DLD1 (cell line): ENCODE measurements around the gene TOM1L2.

Experiments
- in situ Hi-C: cut with HindIII; loops from 2 replicates; pipeline ENCODE4 v1.10.0; 2017; ENCODE audit warnings: low sequenced_read_pairs

TOM1L2 gene

GRCh38 chr17:17824119-17824782 is 147.9 kb downstream of the TOM1L2 start:
- in situ Hi-C loops, result no loop called here

DNA sequence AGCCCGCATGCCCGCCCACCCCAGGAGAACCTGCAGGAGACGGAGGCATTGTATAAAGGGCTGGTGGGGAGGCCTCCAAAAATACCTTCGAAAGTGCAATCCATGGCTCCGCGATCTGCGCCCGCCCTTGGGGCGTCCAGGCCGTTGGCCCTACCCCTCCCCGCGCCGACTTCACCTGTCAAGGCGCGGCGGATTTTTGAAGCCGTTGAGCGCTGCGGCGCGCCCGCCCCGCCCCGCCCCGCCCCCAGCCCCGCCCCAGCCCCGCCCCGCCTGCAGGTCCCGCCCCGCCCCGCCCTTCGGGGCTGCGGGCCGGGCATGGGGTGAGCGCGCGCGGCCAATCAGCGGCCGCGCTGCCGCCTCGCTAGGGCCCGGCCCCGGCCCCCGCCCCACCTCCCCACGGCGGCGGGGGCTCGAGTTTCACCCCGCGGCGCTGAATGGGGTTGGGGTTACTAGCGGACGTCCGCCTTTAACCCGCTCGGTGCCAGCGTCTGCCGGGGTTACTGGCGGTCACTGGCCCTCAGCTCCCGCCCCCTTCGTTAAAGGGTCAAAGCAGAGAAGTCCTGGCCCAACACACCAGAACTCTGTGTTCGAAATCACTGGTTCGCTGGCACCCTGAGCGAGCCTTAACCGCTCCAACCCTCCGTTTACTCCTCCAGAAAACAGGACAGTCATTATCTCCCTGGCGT is 148.6 kb downstream of the TOM1L2 start:
- in situ Hi-C loops, result no loop called here

DNA sequence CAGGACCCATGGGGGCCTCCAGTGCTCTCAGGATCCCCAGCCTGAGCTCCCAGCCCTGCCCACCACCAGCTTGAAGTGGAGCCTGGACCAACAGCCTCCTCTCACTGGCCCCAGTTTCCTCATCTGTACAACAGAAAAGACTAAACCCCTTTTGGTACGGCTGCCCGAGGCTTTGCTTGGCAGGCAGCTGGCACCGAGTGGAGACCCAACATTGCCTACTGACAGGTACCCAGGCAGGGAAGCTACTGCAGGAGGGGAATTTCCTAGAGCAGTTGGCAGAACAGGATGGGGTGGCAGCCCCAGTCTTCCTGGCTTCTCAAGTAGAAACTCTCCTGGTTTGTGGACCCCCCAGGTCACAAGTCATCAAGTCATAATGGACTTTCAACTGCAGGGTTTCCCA is 149.6 kb downstream of the TOM1L2 start:
- in situ Hi-C loops, result no loop called here

GRCh38 chr17:17822189-17822588 is 150.0 kb downstream of the TOM1L2 start:
- in situ Hi-C loops, result no loop called here

GRCh38 chr17:17820463-17821158 is 151.6 kb downstream of the TOM1L2 start:
- in situ Hi-C loops, result no loop called here

DNA sequence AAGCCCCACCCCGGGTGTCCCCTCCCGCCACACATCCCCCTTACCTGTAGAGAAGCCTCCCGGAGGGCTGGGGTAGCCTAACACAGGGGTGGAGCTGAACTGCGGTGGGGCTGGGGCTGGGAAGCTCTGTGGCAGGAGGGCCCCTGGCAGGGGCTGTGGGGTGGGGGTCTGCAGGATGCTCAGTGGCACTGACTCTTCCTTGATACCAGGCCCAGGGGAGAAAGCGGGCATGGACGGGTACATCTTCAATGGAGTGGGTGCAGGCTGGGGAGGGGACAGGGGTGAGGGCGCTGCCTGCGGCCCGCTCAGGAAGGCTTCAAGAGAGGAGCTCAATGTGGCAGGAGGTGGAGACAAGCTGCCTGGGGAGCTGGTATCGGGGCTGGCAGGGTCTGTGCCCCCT is 152.2 kb downstream of the TOM1L2 start:
- in situ Hi-C loops, result no loop called here

DNA sequence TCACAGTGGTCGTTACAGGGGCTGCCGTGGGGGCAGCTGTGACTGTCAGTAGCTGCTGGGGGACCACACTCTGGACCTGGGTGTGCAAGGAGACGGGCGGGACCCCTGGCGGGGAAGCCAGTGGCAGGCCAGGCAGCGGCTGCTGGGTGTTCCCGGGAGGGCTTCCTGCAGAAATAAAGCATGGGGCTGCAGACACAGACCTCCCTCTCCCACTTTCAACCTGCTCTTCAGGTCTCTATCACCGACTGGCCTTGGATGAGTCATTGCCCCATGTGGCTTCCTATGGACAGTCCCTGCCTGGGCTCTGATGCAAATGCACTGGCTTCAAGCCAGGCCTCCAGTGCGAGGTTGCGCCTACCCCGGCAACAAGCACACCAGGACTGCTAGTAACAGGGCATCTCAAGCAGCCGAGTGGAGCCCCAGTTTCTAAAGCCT is 152.6 kb downstream of the TOM1L2 start:
- in situ Hi-C loops, result no loop called here

DNA sequence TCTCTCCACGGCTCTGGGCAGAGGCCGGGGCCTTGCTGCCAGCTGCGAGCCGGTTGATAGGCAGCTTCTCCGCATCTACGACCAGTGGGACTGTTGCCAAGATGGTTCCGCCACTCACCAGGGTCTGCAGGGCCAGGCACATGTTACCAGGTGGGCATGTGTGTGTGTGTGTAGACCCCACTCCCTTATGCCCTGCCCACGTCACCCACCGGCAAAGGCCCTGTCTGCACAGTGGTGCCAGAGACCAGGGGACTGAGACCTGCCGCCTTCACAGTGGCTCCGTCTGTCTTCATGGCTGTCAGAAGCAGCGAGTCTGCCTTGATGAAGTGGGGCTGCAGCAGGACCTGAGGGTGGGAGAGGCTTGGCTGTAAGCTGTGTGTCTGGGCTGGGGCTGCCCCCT is 153.1 kb downstream of the TOM1L2 start:
- in situ Hi-C loops, result no loop called here

DNA sequence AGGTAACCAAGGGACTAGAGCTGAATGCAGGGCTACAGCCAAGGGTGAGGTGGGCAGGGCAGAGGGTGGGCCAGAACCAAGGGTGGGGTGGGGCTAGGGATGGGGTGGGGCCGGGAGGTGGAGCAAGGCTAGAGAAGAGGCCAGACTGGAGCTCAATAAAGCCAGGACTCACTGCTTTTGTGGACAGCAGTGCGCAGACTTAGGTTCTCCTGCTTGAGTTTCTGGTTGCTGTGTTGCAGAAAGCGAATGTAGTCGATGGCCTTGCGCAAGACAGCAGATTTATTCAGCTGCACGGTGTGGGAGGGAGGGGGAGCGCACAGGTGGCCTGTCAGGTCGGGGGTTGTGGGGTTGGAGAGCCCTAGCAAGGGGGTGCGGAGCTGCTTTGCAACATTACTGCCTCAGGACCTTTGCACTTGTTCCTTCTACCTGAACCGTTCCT is 154.1 kb downstream of the TOM1L2 start:
- in situ Hi-C loops, result no loop called here

DNA sequence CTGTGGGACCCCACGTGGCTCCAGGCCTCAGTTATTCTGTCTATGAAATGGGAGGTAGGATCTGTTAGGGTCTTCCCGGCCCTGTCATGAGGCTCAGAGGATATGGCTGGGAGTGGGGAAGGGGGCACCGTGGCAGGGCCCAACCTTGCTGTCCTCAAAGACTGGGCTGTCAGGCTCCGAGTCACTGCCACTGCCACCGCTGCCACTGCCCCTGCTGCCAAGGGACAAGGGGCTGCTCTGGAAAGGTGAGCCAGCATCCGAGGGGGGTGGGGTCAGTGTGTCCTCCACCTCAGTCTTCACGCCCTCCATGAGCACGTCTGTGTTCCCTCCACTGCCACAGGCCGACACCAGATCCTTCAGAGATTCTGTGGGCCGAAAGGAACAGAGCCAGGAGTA is 154.7 kb downstream of the TOM1L2 start:
- in situ Hi-C loops, result no loop called here

DNA sequence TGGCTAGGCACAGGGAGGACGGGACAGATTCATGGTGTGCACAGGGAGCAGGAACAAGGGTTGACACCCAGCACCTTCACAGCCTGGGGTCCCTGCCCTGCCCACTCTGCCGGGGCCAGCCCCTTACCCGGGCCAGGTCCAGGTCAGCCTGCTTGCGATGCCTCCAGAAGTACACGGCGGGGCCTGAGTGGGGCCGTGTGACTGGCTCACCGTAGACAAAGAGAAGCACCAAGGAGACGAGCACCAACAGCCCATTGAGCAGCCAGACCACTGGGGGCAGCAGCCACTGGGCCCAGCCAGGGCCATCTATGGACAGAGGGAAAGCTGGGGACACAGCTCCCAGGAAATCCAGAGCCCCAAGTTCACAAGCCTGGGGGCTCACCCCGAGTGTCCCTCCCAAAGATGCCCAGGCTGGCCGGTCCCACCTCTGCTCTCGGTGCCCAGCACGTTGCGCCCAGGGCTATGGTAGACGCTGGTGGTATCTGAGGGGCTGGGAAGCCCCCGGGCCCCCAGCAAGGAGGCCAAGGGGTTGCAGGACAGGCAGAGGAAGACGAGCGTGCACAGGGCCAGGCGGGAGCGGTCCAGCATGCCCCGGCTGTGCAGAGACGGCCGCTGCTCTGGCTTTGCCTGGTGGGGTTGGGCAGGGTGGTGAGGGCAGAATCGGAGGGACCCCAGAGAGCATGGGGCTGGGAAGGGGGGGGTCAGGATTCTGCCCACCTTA is 155.2 kb downstream of the TOM1L2 start:
- in situ Hi-C loops, result no loop called here

- in situ Hi-C loops, result no loop called here
Observed at GRCh38 chr17:17816240-17816814, 155.9 kb downstream of the TOM1L2 start.

GRCh38 chr17:17815436-17816200 is 156.6 kb downstream of the TOM1L2 start:
- in situ Hi-C loops, result no loop called here

- in situ Hi-C loops, result no loop called here
Observed at GRCh38 chr17:17815062-17815406, 157.2 kb downstream of the TOM1L2 start.

DNA sequence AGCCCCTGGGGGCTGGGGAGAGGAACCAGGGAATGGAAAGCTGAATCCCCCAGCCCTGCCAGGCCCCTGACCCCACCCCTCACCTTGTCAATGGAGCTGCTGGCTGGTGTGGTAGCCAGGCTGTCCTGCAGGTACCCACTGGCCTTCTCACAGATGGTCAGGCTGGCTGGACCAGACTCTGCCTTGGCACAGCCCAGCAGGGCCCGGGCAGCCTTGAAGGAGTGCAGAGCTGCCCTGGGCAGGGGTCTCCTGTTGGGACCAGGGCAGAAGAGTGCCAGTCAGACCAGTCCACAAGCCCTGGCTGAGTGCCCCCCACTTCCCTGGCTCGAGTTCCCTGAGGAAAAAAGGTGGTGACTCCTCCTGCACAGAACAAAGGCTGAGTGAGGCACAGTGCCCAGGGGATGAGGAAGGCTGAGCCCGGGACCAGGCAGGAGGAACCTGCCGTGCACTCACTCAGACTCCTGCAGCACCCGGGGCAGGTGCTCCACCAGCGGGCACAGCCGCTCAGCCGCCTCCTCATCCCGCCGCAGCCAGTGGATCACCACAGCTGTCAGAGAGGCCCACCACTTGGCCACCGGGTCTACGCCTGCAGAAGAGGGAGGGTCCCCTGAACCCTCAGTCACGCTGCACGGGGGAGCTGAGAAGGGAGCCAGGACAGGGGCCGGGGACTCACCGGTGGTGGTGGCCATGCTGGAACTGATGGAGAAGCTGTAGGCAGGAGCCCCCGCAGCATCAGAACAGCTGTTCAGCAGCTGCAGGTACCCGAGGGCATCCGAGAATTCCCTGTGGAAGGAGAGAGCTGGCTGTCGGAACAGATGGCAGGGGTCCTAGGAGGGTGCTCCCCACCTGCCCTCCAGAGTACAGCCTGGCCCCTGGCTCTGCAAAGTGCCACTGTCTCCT is 157.8 kb downstream of the TOM1L2 start:
- in situ Hi-C loops, result no loop called here

GRCh38 chr17:17813725-17814095 is 158.5 kb downstream of the TOM1L2 start:
- in situ Hi-C loops, result no loop called here

DNA sequence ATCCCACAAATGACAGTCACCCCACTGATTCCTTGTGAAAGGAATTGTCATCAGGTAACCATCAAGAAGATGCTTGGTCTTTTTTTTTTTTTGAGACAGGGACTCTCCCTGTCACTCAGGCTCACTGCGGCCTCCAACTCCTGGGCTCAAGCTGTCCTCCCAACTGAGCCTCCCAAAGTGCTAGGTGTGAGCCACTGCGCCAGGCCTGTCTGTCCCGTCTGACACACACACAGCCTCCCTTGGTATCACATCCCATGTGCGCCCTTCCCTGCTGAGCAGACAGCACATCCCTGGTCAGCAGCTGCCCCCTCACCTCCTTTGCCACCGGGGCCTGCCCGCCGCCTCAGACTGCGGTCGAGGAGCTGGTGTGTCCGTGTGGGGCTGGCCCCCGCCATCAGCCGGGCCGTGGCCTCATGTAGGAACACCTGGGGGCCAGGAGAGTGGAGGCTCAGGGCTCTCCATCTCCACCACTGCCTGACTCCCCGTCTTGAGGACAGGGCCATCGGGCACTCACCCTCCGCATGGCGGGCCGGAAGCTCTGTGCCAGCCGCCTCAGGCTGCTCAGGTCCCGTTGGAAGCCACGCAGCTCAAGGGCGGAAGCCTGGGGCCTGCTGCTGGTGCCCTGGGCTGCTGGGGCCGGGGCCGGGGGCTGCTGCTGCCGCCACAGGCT is 159.0 kb downstream of the TOM1L2 start:
- in situ Hi-C loops, result no loop called here

DNA sequence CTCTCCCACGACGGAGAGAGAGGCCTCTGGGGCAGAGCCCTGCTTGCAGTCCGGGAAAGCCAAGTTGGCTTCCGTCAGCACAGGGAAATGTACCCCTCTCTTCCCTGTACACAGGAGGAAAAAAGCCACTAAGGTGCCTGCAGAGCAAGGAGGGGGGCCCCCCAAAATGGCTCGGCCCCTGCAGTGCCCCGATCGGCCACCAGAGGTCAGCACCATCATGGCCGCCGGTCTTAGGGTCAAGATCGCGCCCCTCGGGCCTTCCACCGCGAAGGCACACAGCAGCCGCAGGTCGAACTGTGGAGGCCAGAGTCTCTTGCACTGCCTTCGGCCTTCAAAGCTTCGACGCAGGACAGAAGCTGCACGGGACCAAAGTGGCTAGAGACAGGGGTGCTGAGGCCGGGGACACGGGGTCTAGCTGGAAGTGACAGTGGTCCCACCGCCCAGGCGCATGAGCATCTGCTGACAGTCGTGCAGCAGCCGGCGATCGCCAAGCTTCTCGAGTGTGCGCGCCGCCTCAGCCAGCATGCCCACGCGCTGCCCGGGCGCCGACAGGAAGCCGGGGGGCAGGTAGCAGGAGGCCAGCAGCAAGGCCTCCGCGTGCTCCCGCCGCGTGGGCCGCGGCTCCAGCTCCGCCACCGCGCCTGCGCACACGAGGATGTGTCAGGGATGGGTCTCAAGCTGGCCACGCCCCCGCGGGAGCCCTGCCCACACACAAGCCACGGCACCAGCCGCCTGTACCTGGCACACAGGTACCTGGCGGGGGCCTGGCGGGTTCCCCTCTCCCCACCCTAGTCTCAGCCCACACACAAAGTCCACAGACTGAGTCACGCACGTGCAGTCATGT is 159.8 kb downstream of the TOM1L2 start:
- in situ Hi-C loops, result no loop called here
